ENCODE data around the gene SCN4B. TPM values are rescaled to one million over a fixed set of nuclear protein-coding genes. Genes with fewer than 3 reads are reported as not detected.

SCN4B gene
- total RNA-seq, 1 donor from 2014 or later = 2.5 TPM

- no peak for ATAC-seq
These were observed 52.6 kb downstream of the SCN4B start for GRCh38 chr11:118099838-118100556.

DNA sequence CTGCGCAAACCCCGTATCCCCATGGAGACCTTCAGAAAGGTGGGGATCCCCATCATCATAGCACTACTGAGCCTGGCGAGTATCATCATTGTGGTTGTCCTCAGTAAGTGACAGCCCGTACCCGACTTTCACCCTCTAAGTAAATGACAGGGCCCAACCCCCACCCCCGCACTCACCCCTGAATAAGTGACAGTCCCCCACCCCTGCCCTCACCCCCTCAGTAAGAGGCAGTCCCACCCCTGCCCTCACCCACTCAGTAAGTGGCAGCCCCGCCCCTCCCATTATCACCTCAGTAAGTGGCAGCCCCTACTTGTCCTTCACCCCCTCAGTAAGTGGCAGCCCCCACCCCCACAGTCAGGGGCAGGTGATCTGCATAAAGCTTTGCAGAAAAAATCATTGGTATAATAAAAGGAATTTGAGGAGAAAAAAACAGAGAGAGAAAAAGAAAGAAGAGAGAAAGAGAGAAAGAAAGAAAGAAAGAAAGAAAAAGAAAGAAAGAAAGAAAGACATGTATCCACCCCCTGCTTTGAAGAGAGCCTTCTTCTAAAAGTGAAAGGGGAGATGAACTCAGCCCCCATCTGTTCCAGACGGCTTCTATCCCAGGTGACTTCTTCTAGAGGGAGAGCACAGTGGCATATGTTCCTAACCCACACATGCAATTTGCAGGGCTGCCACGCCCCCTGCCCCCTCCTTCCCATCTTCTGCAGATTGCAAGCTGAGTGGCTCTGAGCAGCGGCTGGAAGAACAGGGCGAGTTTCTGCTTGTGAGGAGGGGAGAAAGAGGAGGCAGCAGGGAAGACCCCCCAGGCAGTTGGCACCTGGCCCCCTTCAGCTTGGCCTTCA lies 53.4 kb downstream of the SCN4B start:
- peak; percentile 19 for ATAC-seq

DNA sequence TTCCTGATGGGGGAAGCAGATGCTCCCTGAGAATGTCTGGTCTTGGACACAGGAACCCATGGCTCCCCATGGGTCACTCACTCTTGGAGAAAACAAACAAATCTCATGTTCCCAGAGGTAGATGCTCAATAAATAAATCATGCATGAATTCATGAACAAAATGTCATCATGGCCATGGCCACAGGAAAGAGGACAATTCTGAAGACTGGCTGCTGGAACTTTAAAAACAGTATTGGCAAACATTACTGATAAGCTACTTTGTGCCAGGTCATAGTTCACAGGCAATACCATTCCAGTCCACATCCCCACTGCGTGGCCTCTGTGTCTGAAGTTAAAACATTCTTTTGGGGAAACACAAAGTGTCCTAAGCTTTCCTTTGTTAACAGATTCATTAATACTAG lies 56.7 kb downstream of the SCN4B start:
- no peak for ATAC-seq

- no peak for ATAC-seq
These were observed 57.1 kb downstream of the SCN4B start for GRCh38 chr11:118095493-118095892.

GRCh38 chr11:118092907-118093571 lies 59.6 kb downstream of the SCN4B start:
- peak; percentile 74 for ATAC-seq

DNA sequence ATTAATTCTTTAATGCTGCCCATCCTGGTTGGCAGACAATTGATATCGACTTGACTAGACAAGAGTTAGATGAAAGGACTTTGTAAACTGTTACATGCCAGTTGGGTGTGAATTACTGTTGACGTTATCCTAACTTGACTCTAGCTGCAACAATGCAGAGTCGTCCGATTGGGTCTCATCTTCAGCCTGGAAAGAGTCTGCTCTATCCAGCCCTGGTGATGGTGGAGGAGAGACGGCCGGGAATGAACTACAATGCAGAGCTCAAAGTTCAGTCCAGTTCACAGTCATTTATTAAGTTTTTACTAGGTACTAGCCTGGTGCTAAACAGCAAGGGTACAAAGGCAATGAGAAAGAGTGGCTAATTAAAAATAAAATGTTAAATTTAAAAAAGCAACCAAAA lies 60.9 kb downstream of the SCN4B start:
- no peak for ATAC-seq

- ATAC-seq = peak; percentile 25
These were observed 62.0 kb downstream of the SCN4B start for GRCh38 chr11:118090545-118091162.

DNA sequence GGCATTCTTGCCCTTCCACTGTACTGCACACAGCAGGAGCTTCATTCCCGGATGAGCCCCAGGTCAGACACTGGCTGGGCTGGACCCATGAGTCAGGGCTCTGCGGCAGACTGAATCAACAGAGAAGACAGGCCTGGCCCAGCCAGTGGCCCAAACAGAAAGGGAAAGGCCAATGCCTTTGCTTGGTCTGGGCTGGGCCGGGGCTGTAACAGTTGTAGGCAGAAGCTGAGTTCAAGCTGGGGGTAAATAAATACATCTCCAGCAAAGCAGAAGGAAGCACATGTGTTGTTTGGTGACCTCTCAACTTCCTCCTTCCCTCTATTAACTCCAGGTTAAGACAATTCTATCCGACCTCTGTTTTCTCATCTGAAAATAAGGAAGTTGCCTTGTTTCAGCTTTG lies 64.1 kb downstream of the SCN4B start:
- peak; percentile 83 for ATAC-seq

DNA sequence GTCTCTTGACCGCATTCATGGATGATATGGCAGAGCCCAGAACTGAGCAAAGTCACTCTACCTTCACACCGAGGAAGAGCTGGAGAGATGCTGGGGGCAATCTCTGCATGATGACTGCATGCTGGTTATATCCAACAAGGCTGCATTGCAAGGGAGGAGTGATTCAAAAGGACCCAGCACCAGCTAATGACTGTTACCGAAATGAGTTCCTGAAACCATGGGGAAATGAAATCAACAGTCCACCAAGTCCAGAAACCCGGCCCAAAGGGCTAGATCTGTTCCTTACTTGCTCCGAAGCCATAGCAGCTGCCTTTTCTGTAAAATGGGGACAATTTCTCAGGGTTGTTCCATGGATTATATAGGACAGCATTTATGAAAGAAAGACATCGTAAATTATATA lies 64.7 kb downstream of the SCN4B start:
- ATAC-seq = no peak

DNA sequence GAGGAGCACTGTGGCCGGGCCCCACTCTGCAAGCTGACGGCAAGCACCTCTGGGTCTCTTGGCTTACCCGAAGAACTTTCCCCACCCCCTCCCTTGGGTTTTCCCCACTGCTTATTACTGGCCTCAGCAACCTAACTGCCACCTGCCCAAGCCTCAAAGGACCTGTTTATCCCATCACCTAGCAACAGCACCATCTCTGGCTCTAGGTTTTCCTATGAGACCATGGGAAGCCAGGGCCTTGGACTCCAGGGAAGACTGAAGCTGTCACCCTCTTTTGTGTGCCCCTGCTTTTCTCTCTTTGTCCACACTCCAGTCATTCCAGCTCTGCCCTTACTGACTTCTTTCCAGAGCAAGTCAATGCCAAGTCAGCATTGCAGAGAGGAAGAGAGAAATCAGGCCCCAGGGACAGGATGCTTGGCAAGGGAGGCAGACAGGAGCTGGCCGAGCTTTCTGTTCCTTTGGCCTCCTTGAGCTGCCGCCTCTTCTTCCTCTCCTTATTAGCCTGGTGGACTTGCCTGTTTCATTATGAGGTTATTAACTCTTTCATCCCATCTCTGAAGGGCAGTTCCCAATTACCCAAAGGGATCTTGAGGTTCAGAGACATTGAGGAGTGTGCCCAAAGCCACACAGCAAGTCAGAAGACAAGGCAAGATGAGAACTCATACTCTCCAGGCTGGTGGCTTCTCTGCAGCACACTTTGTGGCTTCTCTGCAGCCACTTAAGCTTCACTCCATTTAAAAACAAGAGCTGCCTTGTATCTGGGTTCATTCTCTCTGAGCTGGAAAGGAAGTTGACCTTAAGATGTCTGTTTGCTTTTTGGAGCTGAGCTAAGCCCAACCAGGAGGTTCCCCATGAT lies 65.5 kb downstream of the SCN4B start, which contains the start of gene SMIM35:
Gene SMIM35 (minus strand): TSS at position 51 of the 856 bp plus-strand sequence. CDS start 206 bp downstream, outside the sequence.
- ATAC-seq = no peak

- no peak for ATAC-seq
These were observed 68.0 kb downstream of the SCN4B start for GRCh38 chr11:118084656-118085055.

GRCh38 chr11:118084247-118084646 lies 68.4 kb downstream of the SCN4B start:
- no peak for ATAC-seq

Other genes with a start within 250 kb of the SCN4B start
- gene TMPRSS13, start 223.4 kb downstream of the SCN4B start, total RNA-seq = 29.9 TPM
- 3.8 TPM for gene IL10RA, start 166.4 kb downstream of the SCN4B start, total RNA-seq
- gene TMPRSS4, start 75.7 kb downstream of the SCN4B start, total RNA-seq = 208 TPM
- gene SMIM35, start 65.9 kb downstream of the SCN4B start, total RNA-seq = not detected
- 0.32 TPM for gene SCN2B, start 23.8 kb upstream of the SCN4B start, total RNA-seq
- gene JAML, start 72.2 kb upstream of the SCN4B start, total RNA-seq = 2.7 TPM
- gene MPZL3, start 99.5 kb upstream of the SCN4B start, total RNA-seq = 20.7 TPM
- gene MPZL2, start 111.5 kb upstream of the SCN4B start, total RNA-seq = 457 TPM
- 1.2 TPM for gene CD3E, start 151.9 kb upstream of the SCN4B start, total RNA-seq
- gene CD3D, start 189.9 kb upstream of the SCN4B start, total RNA-seq = 4.0 TPM
- gene CD3G, start 191.5 kb upstream of the SCN4B start, total RNA-seq = 0.76 TPM
- 23.6 TPM for gene UBE4A, start 206.8 kb upstream of the SCN4B start, total RNA-seq
- 186 TPM for gene ATP5MG, start 248.8 kb upstream of the SCN4B start, total RNA-seq

All from esophagus mucosa (tissue), 1 donor.